OCI-LY3 (cell line): Measurements from ENCODE around the gene KANSL1.
"Not testable (repeated sequence)": the region's sequence is repeated elsewhere in the genome, so short reads cannot be mapped to it uniquely, and the experiment has no call there.

Source experiments
- H2AFZ ChIP-seq: fragments of 200-600, 300-600 bp; shearing (Covaris generic); 2 replicates; pipeline ENCODE4 v1.6.0; 2014; ENCODE audit warnings: antibody characterized with exemption, low read depth, low read length
- H3K27ac ChIP-seq: fragments of 200-600, 300-600 bp; sonication (generic); 2 replicates; pipeline ENCODE4 v1.5.1; 2014; ENCODE audit warnings: mild to moderate bottlenecking, low read length, moderate library complexity, mixed read lengths
- H3K27me3 ChIP-seq: fragments of 200-600, 300-600 bp; sonication (generic); 2 replicates; pipeline ENCODE4 v1.6.1; 2014; ENCODE audit warnings: low read depth, low read length, mixed read lengths
- H3K36me3 ChIP-seq: fragments of 200-600, 300-600 bp; sonication (generic); replicated peaks from 2 replicates; pipeline ENCODE3; 2014; ENCODE audit warnings: low read depth, low read length, mixed read lengths
- H3K4me1 ChIP-seq: fragments of 300-600, 200-600 bp; sonication (generic); 2 replicates; pipeline ENCODE4 v1.6.1; 2014; ENCODE audit warnings: low read length, mixed read lengths
- H3K4me2 ChIP-seq: fragments of 200-600, 300-600 bp; sonication (generic); 2 replicates; pipeline ENCODE4 v1.6.1; 2014; ENCODE audit warnings: low read length, mixed read lengths
- H3K4me3 ChIP-seq: fragments of 300-600, 200-600 bp; sonication (generic); 2 replicates; pipeline ENCODE4 v1.5.1; 2014; ENCODE audit warnings: antibody characterized with exemption, mild to moderate bottlenecking, low read length, moderate library complexity
- H3K79me2 ChIP-seq: fragments of 300-600, 200-600 bp; shearing (Covaris generic); 2 replicates; pipeline ENCODE4 v1.6.1; 2014; ENCODE audit warnings: mild to moderate bottlenecking, low read length, mixed read lengths
- H3K9ac ChIP-seq: fragments of 300-600, 200-600 bp; shearing (Covaris generic); 2 replicates; pipeline ENCODE4 v1.6.0; 2014; ENCODE audit warnings: mild to moderate bottlenecking, low read length, moderate library complexity
- H3K9me3 ChIP-seq: fragments of 200-600, 300-600 bp; shearing (Covaris generic); 2 replicates; pipeline ENCODE4 v1.6.1; 2014; ENCODE audit warnings: low read length, mixed read lengths; ENCODE audit not compliant: insufficient read depth
- H4K20me1 ChIP-seq: fragments of 200-600, 300-600 bp; sonication (generic); 2 replicates; pipeline ENCODE4 v1.6.1; 2016; ENCODE audit warnings: low read length, mixed read lengths; ENCODE audit not compliant: insufficient read depth
- EZH2phosphoT487 ChIP-seq: fragments of 200-600 bp; shearing (Covaris generic); IDR thresholded peaks from 2 replicates; pipeline ENCODE4 v1.6.1; 2018; ENCODE audit warnings: antibody characterized with exemption, mixed run types, low read depth
- TF ChIP-seq, protein P1 (sequence below): fragments of 200-600, 300-600 bp; sonication (generic); IDR thresholded peaks from 2 replicates; pipeline ENCODE4 v1.5.1; 2014; ENCODE audit warnings: antibody characterized with exemption, low read length, low read depth

KANSL1 gene

DNA sequence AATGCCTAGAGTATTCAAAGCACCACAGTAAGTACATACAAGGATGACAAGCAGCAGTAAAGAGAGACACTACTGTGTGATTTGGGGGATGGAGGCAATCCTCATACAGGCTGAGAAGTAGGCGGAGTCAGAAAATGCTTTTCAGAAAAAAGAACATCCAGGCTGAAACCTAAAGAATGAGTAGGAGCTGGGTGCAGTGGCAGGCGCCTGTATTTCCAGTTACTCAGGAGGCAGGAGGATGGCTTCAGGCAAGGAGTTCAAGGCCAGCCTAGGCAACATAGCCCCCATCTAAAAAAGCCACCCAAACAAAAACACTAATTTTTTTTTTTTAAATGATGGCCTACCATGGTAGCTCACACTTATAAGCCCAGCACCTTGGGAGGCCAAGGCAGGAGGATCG lies 10.3 kb downstream of the KANSL1 start:
- TF ChIP-seq EZH2phosphoT487: no peak
- TF ChIP-seq, protein P1, sequence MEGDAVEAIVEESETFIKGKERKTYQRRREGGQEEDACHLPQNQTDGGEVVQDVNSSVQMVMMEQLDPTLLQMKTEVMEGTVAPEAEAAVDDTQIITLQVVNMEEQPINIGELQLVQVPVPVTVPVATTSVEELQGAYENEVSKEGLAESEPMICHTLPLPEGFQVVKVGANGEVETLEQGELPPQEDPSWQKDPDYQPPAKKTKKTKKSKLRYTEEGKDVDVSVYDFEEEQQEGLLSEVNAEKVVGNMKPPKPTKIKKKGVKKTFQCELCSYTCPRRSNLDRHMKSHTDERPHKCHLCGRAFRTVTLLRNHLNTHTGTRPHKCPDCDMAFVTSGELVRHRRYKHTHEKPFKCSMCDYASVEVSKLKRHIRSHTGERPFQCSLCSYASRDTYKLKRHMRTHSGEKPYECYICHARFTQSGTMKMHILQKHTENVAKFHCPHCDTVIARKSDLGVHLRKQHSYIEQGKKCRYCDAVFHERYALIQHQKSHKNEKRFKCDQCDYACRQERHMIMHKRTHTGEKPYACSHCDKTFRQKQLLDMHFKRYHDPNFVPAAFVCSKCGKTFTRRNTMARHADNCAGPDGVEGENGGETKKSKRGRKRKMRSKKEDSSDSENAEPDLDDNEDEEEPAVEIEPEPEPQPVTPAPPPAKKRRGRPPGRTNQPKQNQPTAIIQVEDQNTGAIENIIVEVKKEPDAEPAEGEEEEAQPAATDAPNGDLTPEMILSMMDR: no peak
- Histone ChIP-seq H3K9ac (no peak overlapping the region), H3K4me1 (peaks cover 22% of the 10 kb centered on the region), H4K20me1 (peaks cover 98% of the 10 kb centered on the region), H3K9me3 (no peaks in the 10 kb centered on the region), H3K27ac (no peak overlapping the region), H3K27me3 (no peaks in the 10 kb centered on the region), H3K79me2 (peaks cover 100% of the 10 kb centered on the region), H3K36me3 (no peaks in the 10 kb centered on the region), H2AFZ (no peak overlapping the region), H3K4me3 (no peak overlapping the region), H3K4me2 (no peak overlapping the region)

DNA sequence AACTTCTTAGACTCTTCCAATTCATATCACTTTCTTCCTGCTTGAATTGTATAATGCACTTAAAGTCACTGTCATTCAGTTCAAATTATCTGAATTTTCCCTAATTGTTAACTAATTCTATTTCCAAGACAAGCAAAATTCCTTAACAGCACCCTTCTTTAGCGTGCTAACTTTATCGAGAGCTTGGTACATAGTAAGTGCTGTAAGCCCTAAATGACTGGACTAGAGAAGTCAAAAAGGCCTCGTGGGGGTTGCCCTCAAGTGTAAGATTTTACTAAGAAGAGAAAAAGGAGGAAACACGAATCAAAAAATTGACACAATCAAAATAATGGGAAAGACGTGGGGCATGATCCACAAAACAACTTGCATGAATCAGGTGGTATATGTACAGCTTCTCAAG lies 11.3 kb downstream of the KANSL1 start:
- Histone ChIP-seq H3K27ac (no peak overlapping the region), H3K4me1 (peaks cover 28% of the 10 kb centered on the region), H3K9ac (no peak overlapping the region), H3K4me3 (no peak overlapping the region), H3K9me3 (no peaks in the 10 kb centered on the region), H2AFZ (no peak overlapping the region), H4K20me1 (peaks cover 98% of the 10 kb centered on the region), H3K27me3 (no peaks in the 10 kb centered on the region), H3K4me2 (0 out of 2 replicates have a peak overlapping the region, but pooled peaks have one; percentile 16), H3K79me2 (peaks cover 100% of the 10 kb centered on the region), H3K36me3 (no peaks in the 10 kb centered on the region)
- no peak for TF ChIP-seq EZH2phosphoT487
- TF ChIP-seq, protein P1: no peak

DNA sequence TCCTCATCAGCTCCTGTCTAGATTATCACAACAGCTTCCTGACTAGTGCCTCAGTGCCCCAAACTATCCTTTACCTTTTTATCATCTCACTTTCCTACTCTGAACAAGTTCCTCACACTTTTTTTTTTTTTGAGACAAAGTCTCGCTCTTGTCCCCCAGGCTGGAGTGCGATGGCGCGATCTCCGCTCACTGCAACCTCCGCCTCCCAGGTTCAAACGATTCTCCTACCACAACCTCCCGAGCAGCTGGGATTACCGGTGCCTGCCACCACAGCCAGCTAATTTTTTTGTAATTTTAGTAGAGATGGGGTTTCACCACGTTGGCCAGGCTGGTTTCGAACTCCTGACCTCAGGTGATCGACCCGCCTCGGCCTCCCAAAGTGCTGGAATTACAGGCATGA lies 11.9 kb downstream of the KANSL1 start:
- not testable (repeated sequence) for H3K27me3 ChIP-seq, H3K9ac ChIP-seq, H3K36me3 ChIP-seq, H3K4me2 ChIP-seq, H3K27ac ChIP-seq, H2AFZ ChIP-seq, H3K4me3 ChIP-seq, H3K9me3 ChIP-seq
- Histone ChIP-seq H4K20me1 (peaks cover 98% of the 10 kb centered on the region), H3K4me1 (peaks cover 33% of the 10 kb centered on the region), H3K79me2 (peaks cover 100% of the 10 kb centered on the region)

DNA sequence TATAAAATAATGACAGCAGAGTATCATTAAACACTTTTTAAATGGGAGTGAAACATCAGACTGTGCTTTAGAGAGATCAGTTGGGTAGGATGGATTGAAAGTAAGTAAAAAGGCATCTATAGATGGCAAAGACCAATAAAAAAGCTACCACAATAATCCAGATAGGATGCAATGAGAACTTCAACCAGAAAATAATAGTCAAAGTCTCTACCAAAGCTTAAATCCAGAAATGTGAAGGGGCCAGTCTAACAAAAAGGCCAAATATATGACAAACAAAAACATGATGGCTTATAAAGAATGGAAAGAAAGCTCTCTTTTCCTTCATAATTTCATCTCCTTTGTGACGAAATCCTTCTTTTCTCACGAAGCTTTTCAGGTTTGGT lies 12.3 kb downstream of the KANSL1 start:
- H3K27me3 ChIP-seq: no peaks in the 10 kb centered on the region
- H3K9me3 ChIP-seq: no peaks in the 10 kb centered on the region
- no peaks in the 10 kb centered on the region for H3K36me3 ChIP-seq
- H3K4me3 ChIP-seq: no peak overlapping the region
- peaks cover 33% of the 10 kb centered on the region for H3K4me1 ChIP-seq
- no peak for TF ChIP-seq EZH2phosphoT487
- TF ChIP-seq, protein P1: no peak
- H3K79me2 ChIP-seq: peaks cover 100% of the 10 kb centered on the region
- H3K4me2 ChIP-seq: no peak overlapping the region
- peaks cover 98% of the 10 kb centered on the region for H4K20me1 ChIP-seq
- no peak overlapping the region for H3K27ac ChIP-seq
- no peak overlapping the region for H2AFZ ChIP-seq
- H3K9ac ChIP-seq: no peak overlapping the region

DNA sequence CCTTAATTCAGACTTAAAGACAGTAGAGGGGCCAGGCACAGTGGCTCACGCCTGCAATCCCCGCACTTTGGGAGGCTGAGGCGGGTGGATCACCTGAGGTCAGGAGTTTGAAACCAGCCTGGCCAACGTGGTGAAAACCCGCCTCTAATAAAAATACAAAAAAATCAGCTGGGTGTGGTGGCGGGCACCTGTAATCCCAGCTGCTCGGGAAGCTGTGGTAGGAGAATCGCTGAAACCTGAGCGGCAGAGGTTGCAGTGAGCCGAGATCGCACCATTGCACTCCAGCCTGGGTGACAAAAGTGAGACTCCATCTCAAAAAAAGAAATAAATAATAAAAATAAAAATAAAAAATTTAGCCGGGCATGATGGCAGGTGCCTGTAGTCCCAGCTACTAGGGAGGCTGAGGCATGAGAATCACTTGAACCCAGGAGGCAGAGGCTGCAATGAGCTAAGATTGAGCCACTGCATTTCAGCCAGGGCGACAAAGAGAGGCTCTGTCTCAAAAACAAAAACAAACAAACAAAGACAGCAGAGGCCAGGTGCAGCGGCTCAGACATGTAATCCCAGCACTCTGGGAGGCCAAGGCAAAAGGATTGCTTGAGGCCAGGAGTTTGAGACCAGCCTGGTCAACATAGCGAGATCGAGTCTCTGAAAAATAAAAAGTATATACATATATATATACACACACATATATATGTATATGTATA lies 12.9 kb downstream of the KANSL1 start:
- H3K27me3 ChIP-seq, H3K4me3 ChIP-seq, H3K4me2 ChIP-seq, H2AFZ ChIP-seq, H3K36me3 ChIP-seq, H3K9ac ChIP-seq, H3K27ac ChIP-seq, H3K9me3 ChIP-seq: not testable (repeated sequence)
- peaks cover 33% of the 10 kb centered on the region for H3K4me1 ChIP-seq
- H4K20me1 ChIP-seq: peaks cover 98% of the 10 kb centered on the region
- H3K79me2 ChIP-seq: peaks cover 100% of the 10 kb centered on the region
